ENCODE measurements around the gene LAPTM5.

- TF ChIP-seq EZH2 (optimal IDR thresholded peaks at IDR 0.05; ENCODE audit: low read depth, low read length), result no peak
- TF ChIP-seq, protein P1, sequence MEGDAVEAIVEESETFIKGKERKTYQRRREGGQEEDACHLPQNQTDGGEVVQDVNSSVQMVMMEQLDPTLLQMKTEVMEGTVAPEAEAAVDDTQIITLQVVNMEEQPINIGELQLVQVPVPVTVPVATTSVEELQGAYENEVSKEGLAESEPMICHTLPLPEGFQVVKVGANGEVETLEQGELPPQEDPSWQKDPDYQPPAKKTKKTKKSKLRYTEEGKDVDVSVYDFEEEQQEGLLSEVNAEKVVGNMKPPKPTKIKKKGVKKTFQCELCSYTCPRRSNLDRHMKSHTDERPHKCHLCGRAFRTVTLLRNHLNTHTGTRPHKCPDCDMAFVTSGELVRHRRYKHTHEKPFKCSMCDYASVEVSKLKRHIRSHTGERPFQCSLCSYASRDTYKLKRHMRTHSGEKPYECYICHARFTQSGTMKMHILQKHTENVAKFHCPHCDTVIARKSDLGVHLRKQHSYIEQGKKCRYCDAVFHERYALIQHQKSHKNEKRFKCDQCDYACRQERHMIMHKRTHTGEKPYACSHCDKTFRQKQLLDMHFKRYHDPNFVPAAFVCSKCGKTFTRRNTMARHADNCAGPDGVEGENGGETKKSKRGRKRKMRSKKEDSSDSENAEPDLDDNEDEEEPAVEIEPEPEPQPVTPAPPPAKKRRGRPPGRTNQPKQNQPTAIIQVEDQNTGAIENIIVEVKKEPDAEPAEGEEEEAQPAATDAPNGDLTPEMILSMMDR (IDR thresholded peaks at IDR 0.05; ENCODE audit: low read length), result no peak
- TF ChIP-seq EZH2phosphoT487 (IDR thresholded peaks at IDR 0.05; ENCODE audit: low read length), result no peak
Measured at GRCh38 chr1:30741239-30741894, 16.2 kb downstream of the LAPTM5 start.

All from MM.1S (cell line).